Fibroblast of villous mesenchyme (primary cell): ENCODE measurements around the gene SLC12A6. TPM values are rescaled to one million over a fixed set of nuclear protein-coding genes. Genes with fewer than 3 reads are reported as not detected.

Source experiments
- DNase-seq: peaks from one replicate; pipeline ENCODE4 v3.0.0-alpha.2; 2010; ENCODE audit warnings: low read depth
- H3K4me3 ChIP-seq: 2 replicates; pipeline ENCODE4 v1.5.1; 2011; ENCODE audit warnings: low read depth, mild to moderate bottlenecking, low read length
- total RNA-seq: library from RNA; depleted of rRNA; stranded (reverse); fragments of >200 nt; gene quantifications from 2 replicates; pipeline ENCODE4 v1.2.3, GENCODE V29; 2012
- TF ChIP-seq, protein P1 (sequence below): IDR thresholded peaks from 2 replicates; pipeline ENCODE4 v1.5.1; 2012; ENCODE audit warnings: low read depth, mild to moderate bottlenecking, low read length; ENCODE audit not compliant: insufficient read depth

The SLC12A6 gene
- total RNA-seq, 1 donor, result 12.5 TPM

DNA sequence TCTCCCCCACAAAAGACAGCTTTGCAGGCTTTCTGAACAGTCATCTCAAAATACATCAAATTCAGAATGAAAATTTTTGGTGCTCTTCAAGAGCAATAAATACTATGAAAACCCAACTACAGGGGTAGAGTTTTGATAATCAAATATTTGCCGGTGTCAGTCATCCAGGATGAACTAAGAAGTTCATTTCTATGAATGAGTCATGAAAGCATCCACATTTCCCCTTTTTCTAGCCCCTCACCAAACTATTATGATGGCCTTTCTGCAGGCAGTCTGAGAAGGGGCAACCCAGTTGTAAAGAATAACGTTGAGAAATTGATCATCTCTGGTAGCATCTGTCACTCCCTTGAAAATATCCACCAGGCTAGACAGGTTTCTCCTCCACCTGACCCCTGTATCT, 32.5 kb upstream of the SLC12A6 start:
- TF ChIP-seq, protein P1, sequence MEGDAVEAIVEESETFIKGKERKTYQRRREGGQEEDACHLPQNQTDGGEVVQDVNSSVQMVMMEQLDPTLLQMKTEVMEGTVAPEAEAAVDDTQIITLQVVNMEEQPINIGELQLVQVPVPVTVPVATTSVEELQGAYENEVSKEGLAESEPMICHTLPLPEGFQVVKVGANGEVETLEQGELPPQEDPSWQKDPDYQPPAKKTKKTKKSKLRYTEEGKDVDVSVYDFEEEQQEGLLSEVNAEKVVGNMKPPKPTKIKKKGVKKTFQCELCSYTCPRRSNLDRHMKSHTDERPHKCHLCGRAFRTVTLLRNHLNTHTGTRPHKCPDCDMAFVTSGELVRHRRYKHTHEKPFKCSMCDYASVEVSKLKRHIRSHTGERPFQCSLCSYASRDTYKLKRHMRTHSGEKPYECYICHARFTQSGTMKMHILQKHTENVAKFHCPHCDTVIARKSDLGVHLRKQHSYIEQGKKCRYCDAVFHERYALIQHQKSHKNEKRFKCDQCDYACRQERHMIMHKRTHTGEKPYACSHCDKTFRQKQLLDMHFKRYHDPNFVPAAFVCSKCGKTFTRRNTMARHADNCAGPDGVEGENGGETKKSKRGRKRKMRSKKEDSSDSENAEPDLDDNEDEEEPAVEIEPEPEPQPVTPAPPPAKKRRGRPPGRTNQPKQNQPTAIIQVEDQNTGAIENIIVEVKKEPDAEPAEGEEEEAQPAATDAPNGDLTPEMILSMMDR, result no peak
- no peak overlapping the region for H3K4me3 ChIP-seq
- DNase-seq, result no peak

DNA sequence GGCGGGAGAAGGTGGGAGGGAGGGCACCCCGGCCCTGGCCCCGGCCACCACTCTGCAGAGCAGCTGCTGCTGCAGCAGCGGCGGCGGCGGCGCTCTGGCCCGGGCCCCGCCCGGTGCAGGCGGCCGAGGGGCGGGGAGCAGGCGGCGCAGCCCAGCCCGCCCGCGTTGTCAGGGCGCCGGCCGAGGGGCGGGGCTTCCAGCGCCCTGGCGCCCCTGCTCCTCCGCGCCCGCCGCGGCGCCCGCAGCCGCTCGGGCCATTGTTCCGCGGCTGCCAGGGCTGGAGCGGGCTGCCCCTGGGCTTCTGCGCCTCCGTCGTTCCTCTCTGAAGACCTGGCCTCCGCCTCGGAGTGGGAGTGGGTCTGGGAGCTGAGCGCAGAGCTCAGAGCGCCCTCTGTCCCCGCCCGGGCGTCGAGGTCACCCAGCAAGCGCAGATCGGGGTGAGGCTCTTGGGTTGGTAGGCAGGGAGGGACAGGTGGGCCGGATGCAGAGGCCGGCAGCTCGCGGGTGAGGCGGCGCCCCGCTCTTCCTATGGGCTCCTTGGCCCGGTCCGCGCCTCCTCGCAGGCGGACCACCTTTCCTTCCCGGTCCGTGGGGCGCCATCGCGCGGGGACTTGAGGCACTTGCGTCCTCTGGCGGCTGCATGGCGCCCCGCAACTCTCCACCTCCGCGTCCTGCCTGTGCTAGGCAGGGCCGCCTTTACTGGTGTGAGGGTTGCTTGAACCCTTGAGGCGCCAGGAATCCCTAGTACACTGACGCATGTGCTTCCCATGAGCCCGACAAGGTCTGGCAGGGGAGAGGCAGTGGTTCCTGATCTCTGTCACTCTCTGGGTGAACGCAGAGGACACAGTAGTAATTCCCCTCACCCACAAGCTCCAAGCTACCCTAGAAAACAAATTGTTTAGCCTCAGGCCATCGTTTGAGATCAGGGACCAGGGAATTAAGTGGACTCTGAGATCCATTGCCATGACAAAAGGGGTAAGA, 29.8 kb upstream of the SLC12A6 start, which contains the start of gene LPCAT4:
Gene LPCAT4 (minus strand): TSS at position 96 of the 981 bp plus-strand sequence. CDS start 96 bp downstream, outside the sequence.
- H3K4me3 ChIP-seq, result peak within 1 kb of the TSS; percentile 93
- TF ChIP-seq, protein P1, result peak; percentile 93
- peak; percentile 86 for DNase-seq

DNA sequence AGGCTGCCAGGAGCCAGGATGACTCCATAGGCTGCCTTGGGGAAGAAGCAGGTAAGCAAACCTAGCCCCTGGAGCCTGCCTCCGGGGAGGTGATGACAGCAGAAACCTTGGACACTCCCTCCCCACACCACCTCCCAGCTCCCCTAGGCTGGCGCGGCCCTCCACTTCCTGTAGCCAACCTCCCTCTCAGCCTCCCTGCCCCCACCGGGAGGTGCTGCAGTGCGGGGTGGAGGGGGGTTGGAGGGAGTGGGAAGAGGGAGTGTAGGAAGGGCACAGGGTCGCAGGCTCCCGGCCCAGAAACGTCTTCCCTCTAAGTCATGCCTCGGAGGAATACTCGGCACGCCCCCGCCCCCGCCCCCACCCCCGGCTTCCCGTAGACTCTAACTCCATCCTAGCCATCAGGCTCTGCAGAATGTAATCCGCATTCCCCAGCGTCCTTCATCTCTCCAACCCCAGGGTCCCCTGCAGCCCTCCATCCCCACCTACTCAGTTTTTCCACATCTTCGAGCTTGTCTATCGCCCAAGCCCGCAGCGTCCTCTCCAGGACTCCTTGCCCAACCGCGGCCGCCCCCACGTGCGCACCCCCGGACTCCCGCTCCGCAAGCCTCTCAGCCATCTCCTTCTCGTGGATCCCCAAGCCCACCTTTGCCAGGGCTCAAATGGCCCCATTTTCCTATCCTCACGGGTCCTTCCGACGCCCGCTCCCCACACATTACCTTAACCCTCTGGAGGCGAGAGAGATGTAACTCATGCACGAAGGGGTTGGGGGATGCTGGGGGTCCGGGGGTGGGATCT, 28.9 kb upstream of the SLC12A6 start:
- TF ChIP-seq, protein P1, result no peak
- DNase-seq, result peak; percentile 51
- peak overlapping the region; percentile 87 for H3K4me3 ChIP-seq

DNA sequence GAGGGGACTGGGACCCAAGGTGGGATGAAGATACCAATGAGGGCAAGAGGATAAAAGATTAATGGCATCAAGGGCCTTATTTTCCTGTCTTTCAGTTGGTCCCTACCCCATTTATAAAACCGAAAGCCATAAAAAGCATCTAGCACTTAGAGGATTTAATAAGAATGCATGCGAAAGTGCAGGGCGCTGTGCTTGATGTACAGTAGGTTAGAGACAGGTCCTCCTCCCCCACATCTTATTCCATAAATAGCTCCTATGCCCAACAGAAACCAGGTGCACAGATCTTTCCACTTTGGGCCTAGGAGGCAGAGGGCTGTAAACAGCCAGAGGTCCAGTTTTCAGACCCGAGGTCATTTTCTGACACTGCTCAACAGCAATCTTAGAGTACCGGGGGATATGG, 28.3 kb upstream of the SLC12A6 start:
- H3K4me3 ChIP-seq, result peak overlapping the region; percentile 87
- DNase-seq, result no peak
- TF ChIP-seq, protein P1, result no peak

DNA sequence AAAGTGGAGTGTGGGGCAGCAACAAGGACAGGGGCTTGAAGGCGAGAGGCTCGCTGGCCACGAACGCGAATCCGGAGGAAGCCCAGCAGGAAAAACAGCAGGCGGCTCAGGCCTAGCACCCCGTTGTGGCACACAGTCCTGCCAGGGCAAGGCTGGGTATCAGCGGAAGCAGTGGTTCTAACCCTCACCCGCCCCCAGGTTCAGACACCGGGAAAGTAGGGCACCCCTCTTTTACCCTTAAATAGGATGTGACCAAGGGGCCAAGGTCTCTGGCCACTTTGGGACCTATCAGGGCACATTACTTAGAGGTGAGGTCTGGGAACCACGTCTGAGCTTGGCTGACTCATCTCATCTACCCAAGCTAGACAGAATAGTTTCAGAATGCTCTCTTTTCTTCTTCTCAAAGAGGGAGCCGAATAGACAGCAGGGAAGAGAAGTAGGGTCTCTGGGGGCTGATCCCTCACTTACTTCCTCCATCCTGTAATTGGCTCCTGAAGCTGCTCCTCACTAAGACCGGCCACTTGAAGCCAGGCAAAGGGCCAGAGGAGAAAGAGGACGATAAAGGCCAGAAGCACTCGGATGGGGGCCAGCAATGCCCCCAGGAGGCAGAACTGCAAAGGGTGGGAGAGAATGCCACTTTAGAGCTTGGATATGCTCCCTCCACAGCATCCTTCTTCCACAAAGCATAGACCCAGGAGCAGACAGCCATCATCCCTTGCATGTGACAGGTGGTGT, 27.7 kb upstream of the SLC12A6 start:
- no peak for DNase-seq
- TF ChIP-seq, protein P1, result no peak
- H3K4me3 ChIP-seq, result no peak overlapping the region

DNA sequence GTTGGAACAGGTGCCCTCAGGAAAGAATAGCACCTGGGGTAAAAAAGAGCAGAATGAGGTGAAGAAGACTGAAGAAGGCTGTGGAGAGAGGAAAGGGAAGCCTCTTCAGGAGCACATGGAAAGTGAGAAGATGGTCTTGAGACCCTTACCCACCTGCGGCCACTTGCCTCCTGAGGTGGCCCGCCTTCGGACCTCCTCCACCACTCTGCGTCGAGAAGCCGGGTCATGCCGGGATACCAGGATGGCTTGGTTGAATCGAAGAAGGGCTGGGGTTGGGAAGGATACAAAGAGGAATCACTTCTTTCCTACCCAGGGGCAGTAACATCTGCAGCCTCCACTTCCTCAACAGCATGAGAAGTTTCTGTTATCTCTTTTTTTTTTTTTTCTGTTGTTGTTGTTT, 26.5 kb upstream of the SLC12A6 start:
- no peak overlapping the region for H3K4me3 ChIP-seq
- DNase-seq, result no peak
- TF ChIP-seq, protein P1, result no peak
